Globus pallidus (tissue), 1 donor: ENCODE data around the gene KRT23.

Source experiments
- DNase-seq: peaks from one replicate; pipeline ENCODE4 v3.0.0-alpha.2; 2015; ENCODE audit warnings: low spot score

Gene KRT23, protein sequence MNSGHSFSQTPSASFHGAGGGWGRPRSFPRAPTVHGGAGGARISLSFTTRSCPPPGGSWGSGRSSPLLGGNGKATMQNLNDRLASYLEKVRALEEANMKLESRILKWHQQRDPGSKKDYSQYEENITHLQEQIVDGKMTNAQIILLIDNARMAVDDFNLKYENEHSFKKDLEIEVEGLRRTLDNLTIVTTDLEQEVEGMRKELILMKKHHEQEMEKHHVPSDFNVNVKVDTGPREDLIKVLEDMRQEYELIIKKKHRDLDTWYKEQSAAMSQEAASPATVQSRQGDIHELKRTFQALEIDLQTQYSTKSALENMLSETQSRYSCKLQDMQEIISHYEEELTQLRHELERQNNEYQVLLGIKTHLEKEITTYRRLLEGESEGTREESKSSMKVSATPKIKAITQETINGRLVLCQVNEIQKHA

DNA sequence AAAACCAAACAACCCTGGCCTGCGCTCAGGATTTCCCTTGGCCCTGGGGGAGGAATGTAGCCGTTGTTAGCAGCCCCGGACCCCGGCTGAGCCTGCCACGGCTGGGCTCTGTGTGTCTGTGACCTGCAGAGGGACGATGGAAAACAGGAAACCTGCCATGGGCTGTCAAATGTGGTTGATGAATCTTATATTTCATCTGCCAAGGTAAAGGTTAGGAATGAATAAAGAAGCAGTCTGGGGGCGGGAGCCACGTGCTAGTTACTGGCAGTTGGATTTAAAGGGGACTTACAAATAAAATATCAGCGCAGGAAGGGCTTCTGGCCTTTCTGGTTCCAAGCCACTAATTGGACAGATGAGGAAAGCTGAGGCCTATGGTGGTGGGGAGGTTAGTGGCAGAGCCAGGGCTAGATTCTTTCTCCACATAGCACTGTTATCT is at the start of gene KRT23:
Gene KRT23 (minus strand): TSS at position 263 of the 436 bp plus-strand sequence. CDS start 1,043 bp downstream, outside the sequence.
- no peak for DNase-seq

DNA sequence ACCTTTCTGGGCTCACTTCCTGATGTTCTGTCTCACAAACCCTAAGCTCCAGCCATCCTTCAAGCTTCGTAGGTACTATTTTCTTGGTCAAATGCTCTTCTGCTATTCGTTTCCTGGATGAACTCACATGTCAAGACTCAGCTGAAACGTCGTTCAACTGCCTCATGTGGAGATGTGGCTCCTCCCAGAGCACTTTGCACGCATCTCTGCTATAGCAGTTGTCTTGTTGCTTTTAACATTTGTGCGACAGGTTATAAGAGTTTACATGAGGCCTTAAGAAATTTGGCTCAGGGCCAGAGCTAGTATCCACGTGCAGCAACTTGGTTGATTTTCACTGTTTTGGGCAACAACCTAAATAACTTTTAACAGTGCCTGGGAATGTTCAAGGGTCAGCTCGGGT is 49.5 kb upstream of the KRT23 start:
- no peak for DNase-seq

DNA sequence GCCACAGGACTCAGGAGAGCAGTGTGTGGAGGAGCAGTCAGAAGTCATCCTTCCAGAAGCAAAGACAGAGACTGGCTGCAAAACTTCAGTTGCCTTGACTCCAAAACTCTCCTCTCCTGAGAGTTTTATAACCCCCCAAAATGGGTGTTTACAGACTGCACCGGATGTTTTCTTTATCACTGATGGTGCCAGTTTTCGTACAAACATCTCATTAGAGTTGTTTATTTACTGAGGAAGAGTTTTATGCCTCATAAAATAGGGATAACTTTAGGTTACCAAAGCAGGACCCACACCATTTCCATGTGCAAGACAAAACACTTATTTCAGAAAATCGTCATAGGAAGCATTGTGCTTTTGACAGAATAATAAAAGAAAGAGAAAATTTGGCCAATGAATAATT is 46.8 kb upstream of the KRT23 start, which contains the start of gene KRT40:
Gene KRT40 (minus strand): TSS at position 101 of the 400 bp plus-strand sequence. CDS start 53 bp downstream, at position 48.
- no peak for DNase-seq

DNA sequence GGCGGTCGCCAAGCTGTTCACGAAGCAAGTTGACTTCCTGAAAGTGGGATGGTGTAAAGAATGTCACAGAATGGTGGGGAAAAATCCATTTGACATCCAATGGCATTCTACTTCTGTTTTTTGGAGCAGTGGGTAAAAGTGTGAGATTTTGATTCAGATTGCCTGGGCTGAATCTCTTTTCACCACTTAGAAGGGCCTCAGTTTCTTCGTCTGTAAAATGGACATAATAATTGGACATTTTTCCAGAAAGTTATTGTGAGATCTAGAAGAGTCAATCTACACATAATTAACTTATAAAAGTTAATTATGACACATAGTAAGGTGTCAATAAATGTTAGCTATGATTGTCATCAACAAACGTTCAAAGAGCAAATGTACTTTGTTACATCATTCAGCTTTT is 43.7 kb upstream of the KRT23 start:
- DNase-seq = no peak

DNA sequence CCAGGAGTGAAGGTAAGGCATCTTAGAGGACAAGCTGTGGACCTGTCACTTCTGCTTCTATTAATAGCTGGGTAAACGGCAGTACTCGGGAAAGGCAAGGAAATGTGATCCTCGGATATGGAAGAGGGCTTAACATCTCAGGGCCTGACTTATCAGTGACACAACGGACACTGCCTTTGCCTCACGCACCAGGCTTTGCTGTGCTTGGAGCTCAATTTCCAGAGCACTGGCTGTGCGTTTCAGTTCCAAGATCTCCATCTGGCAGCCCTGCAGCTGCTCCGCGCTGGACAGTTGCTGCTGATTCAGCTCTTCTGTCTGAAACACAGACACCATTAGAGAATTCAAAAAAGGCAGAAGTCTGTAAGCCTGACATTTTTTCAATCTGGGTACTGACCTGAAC is 43.1 kb upstream of the KRT23 start:
- peak; percentile 9 for DNase-seq

DNA sequence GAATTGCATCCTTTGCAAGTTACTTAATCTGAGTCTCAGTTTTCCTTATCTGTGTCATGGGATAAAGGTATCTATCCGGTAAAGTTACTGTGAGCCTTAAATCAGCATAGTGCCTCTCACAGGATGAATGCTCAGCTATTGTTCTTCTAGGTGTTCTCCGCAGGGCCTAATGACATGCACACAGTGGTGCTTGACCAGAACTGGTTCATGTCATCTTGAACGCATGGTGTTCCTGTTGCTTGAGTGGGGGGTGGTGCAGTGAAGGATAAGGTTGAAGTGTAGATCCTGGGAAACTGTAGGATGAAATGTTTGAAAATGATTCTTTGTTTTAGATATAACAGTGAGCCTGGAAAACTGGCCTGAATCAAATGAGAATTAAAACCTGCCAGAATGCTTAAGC is 42.7 kb upstream of the KRT23 start:
- no peak for DNase-seq

DNA sequence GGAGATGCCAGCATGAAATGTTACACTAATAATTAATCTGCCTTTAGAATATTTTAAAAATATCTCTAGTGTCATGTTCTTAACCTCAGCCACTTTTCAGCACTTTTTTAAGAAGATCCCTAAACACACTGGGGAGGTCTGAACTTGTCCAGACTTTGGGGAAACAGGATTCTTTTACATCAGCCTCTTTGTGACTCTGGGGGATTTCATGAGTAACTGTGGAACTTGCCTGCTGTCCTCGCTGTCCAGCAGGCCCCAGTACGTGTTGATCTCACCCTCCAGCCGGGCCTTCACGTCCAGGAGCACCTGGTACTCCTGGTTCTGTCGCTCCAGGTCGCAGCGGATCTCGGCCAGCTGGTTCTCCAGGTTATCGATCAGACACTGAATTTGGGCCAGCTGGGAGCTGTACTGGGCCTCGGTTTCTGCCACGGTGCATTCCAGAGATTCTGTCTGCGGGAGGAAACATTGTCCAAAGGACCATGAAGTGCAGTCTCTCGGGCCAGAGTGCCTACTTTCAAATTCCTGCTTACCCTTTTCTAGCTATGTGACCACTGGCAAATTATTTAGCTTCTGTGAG is 41.2 kb upstream of the KRT23 start:
- DNase-seq = no peak

DNA sequence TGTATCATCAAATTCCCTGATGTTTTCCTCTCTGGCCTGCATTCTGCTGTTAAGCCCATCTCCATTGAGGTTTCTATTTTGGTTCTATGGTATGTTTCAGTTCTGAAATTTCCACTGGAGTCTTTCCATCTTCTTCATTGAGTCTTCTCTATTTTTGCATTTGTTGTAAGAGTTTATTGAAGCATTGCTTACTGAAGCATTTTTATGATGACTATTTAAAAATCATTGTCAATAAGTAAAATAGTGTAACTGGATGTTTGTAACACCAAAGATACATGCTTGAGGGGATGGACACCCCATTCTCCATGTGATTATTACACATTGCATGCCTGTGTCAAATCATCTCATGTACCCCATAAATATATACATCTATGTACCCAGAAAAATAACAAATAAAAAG is 38.1 kb upstream of the KRT23 start:
- DNase-seq = no peak

DNA sequence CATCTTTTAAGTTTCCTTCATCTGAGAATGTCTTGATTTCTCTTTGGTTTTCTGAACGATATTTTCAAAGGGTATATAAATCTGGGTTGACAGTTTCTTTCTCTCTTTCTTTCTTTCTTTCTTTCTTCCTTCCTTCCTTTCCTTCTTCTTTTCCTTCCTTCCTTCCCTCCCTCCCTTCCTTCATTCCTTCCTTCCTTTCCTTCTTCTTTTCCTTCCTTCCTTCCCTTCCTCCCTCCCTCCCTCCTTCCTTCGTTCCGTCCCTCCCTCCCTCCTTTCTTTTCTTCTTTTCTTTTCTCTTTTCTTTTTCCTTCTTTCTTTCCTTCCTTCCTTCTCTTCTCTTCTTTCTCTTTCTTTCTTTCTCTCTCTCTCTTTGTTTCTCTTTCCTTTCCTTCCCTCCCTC is 36.9 kb upstream of the KRT23 start:
- no peak for DNase-seq

DNA sequence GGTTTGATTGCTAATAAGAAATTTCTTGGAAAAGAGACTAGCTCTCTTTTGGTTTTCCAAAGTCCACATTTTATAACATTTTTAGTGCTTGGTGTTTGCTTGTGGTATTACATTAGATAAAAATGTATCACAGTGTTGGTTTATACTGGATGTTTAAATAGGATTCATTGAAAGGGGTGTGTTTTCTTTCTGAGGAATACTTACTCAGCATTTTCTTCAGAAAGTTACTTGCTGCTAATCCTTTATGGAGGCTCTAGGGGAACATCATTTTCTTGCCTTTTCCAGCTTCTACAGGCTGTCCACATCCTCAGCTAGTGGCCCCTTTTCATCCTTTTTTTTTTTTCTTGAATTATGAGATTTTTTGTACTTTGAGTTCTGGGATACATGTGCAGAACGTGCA is 30.1 kb upstream of the KRT23 start:
- no peak for DNase-seq

DNA sequence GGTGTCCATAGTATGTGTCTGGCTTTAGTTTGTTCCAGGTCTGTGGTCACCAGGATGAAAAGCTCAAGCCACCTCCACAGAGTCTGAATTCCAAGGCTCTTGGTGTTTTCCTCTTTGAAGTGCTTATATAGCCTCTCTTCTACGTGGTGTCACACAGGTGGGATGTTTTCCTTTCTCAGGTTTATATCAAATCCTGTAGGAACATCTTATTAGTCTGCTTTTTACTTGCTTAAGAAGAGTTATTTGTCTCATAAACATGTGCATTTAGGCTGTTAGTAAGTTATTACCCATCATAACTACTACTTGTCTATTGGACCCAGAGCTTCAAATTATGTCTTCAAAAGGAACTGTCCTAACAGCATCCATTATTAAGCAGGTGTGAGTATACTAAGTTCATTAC is 29.4 kb upstream of the KRT23 start, which contains the start of gene KRT39:
Gene KRT39 (minus strand): TSS at position 101 of the 400 bp plus-strand sequence. CDS start 92 bp downstream, at position 9.
- no peak for DNase-seq

DNA sequence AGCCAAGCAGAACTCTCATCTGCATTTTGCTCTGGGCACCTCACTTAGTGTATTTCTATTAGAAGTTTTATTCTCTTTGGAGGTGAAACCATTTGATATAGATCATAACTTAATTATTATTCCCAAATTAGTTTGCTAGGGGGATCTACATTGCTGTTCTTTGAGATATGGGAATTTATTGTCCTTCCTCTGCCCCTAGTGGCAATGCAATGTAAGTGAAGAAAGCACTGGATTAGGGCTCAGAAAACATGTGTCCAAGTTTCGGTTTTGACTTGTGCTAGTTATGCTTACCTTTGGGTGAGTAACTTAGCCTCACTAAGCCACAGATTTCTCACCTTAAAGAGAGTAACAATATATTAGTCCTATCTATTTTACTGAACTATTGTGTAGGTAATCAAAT is 26.4 kb upstream of the KRT23 start:
- DNase-seq = no peak

DNA sequence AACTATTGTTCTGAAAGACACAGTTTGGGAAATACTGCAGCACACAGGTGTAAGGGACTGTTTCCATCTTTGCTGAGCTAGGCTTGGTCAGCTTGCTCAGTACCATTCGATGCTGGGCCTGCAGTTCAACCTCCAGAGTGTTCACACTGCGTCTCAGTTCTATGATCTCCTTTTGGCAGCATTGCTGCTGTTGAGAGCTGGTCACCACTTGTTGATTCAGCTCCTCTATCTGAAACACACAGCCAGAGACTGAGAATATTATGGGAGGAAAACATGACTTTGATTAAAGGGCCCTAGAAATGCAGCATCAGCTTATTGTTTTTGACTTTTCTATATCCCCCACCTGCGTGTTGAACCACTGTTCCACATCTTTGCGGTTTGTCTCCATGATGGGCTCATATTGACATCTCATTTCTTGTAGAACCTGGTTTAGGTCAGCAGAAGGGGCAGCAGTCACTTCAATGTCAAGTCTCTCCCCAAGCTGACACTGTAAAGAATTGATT is 24.7 kb upstream of the KRT23 start:
- DNase-seq = no peak

DNA sequence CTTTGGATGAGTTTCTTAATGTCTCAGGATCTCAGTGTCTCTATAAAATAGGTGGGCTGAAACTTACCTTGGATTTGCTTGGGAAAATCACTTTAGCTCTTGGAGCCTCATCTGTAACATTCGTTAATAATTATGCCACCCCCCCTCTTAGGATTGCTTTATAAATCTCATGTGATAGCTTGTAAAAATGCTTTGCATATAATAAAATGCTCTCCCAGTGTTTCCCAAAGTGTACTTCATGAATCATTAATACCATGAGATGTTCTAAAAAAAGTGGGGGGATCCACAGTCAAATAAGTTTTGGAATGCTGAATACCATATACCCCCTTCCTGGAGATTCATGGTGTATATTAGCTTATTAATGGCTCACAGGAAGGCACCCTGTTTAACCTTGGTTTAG is 24.1 kb upstream of the KRT23 start:
- no peak for DNase-seq

DNA sequence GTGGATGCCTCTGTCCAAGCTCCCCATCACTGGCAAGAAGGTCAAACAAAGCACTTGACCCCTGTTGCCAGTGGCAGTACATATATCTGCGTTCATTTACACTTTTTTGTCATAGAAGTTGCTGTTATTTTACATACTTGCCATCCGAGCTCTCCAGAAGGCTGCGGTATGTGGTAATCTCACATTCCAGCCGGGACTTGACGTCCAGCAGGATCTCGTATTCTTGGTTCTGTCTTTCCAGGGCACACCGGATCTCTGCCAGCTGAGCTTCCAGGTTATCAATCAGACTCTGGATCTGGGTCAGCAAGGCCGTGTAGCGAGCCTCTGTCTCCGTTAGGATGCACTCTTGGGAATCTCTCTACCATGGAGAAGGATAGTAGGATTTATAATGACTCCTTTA is 22.7 kb upstream of the KRT23 start:
- no peak for DNase-seq

DNA sequence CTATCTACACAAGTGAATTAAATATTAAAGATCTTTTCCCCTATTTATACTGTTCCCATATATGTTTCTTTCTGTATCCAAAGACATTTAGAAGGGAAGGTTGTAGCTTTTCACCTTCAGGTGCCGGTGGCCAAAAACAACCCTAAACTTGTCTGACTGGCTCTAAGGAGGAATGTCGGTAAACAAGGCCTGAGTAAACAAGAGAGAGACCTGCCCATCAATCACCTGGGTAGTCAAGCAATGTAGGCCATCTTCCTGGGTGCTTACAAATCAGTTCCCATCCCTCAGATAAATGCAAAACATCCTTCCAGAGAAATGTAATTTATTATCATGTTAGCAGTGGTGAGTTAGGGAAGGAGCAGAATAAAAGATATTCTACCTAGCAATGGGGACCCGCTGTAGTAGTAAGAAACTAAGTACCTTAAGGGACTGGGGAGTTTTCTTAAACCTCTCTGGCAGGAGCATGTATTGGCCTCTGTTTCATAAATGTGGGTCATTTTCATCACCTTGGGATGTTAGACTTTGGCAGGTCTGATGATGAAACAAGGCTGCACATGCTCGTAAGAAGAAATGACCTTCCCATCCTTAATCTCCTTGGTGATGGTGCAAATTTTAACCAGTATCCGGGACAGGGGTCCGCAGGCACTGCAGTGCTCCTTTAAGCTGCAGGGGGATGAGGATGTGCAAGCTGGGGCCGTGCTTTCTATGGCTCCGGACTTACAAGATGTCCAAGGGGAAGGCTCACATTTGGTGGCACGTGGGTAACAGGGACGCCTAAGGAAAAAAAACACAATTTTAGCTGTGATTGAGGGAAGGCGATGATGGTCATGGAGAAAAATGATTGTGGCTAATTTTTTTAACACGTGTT is 20.9 kb upstream of the KRT23 start:
- DNase-seq = no peak

DNA sequence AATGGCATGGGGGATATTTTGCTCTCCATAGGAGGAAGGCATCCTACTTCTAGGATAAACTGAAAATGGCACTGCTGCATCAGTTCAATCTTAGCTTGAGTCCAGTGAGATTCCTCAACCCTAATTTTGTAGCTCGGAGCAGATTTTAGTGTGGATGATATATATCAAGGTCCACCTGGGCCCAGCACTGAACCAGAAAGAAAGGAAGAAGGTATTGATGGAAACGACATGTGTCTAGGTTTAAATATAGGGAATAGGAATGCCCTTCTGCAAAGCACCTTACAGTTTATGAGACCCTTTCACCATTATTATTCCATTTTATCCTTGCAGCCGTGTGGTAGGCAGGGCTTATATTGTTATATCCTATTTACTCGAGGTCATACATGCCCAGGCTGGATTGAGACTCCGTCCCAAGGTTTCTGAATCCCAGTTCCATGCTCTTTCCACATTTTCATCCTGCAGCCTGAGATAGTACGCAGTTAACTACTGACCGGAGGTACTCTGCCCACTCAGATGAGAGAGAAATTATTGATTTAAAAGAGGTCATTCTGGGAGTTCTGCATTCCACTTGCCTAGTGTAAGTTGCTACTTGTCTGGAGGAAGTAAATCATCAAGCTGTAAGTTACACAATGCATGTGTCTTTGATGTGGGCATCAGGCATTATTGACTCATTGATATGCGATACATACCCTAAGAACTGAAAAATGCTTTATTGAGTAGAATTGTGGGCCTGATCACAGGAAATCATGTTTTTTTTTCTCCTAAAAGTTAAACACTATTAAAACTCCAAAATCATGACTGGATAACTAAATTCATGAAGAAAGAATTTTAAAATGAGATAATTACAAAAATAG is 19.2 kb upstream of the KRT23 start:
- DNase-seq = no peak

DNA sequence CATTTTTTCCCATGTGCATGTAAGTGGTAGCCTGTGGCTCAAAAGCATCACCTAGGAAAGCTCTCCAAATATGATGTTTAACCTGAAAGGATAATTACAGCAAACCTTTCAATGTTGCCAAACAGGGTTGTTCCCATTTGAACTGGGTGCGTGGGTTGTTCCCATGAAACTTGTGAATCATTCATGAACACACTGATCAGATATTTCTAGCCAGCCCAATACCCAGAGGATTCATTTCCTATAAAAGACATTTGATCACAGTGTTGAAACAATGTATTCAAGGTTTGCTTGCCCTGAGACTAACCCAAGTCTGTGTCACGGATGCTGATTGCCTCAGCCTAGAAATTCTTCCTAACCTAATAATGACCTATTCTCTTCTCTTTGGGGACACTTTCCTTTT is 16.4 kb upstream of the KRT23 start:
- no peak for DNase-seq

DNA sequence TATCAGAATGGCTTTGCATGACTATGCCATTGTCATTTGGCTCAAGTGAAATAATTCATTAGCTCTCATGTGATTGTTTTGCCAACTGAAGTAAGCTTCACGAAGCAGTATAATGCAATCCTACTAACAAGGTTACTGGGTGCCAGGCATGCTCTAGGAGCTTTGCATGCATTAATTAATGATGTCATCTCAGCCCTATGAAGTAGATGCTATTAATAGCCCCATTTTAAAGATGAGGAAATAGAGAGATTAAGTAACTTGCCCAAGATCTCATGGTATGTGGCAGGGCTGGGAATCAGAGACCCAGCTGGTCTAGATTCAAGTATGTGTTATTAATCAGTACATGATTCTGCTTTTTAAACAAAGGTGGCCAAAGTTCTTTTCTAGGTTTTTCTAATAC is 15.2 kb upstream of the KRT23 start:
- no peak for DNase-seq

DNA sequence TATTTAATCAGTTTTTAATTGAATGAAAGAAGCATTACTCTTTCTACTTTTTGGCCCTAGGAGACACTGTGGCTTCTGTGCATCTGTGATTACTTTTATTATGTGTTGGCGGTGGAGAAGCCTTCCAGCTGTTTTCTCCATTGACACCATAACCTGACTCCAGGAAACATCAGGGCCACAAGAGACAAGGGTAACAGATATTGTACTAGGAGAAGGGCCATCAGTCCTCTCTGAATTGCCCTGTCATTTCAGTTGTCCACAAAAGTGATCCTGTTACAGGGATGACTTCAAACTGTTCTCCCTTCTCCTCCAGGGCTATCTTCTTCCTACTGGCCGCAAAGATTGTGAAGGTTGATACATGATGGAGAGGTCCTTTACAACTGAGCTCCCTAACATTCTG is 14.7 kb upstream of the KRT23 start:
- DNase-seq = no peak

DNA sequence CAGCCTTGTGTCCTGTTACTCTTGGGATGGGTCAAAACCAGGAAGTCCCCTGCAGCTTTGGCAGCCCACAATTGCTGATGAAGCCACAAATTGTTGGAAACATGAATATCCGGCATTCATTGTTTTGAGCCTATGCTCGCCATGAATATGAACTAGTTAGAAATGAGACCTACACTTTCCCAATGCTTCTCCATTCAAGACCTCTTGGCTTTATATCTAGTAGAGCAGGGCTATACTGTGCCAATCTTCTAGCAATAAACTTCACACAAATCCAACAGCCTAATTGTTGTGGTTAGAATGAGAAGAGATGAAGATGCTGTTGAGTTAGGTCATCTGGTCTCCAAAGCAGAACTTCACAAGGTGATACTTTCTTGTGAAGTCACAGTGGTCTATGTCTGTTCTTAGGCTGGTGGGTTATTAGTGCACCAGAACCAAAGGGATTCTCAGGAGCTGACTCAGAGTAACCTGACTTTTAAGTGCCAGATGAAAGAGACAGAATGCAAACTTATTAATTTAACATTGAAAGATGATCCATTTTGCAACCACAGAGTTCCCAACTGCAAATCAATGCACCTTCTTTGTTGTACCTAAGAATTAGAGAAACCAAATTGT is 13.7 kb upstream of the KRT23 start:
- no peak for DNase-seq
